A549 (cell line): ENCODE measurements around the gene ING5.

Experiments
- ATOH8 ChIP-seq: fragments of 250-450 bp; sonication (Bioruptor Pico); IDR thresholded peaks from 2 replicates; pipeline ENCODE4 v1.5.0; 2020; ENCODE audit warnings: low read depth, mild to moderate bottlenecking, moderate library complexity
- BHLHE40 ChIP-seq: IDR thresholded peaks from 2 replicates; pipeline ENCODE4 v1.6.1; 2012; ENCODE audit warnings: low read depth, low read length, inconsistent platforms
- CTCF ChIP-seq: fragments of >200 bp; sonication (Bioruptor Twin); formaldehyde crosslinking; IDR thresholded peaks from 3 replicates; pipeline ENCODE4 v1.5.1; 2016
- EP300 ChIP-seq, 2 experiments: fragments of >200 bp; sonication (Bioruptor Twin); formaldehyde crosslinking; IDR thresholded peaks; 2 replicates in 1 of 2; 3 replicates in 1 of 2; pipeline ENCODE4 v1.6.1; 2016 to 2017
- HDAC2 ChIP-seq: fragments of 200-600 bp; sonication (generic); IDR thresholded peaks from 2 replicates; pipeline ENCODE4 v1.6.1; 2016
- JUN ChIP-seq, 2 experiments: fragments of >200 bp; sonication (Bioruptor Twin); formaldehyde crosslinking; IDR thresholded peaks; 2 replicates in 1 of 2; 3 replicates in 1 of 2; pipeline ENCODE4 v1.6.1; 2016 to 2017
- MAX ChIP-seq: IDR thresholded peaks from 2 replicates; pipeline ENCODE4 v1.6.1; 2012
- NFE2L2 ChIP-seq: fragments of 150-350 bp; conservative IDR thresholded peaks from 2 replicates; pipeline ENCODE4 v1.6.1; 2014; ENCODE audit warnings: low read length
- RAD21 ChIP-seq, 2 experiments: fragments of >200 bp in 1 of 2; sonication (Bioruptor Twin) in 1 of 2; formaldehyde crosslinking in 1 of 2; IDR thresholded peaks in 1 of 2; conservative IDR thresholded peaks in 1 of 2; 2 replicates in 1 of 2; 3 replicates in 1 of 2; pipeline ENCODE4 v1.6.1; 2012 to 2018; ENCODE audit warnings: inconsistent platforms in 1 of 2
- RARB ChIP-seq: fragments of 250-450 bp; sonication (Bioruptor Pico); IDR thresholded peaks from 2 replicates; pipeline ENCODE4 v1.8.0; 2021; ENCODE audit warnings: mild to moderate bottlenecking, moderate library complexity
- RFX5 ChIP-seq: fragments of 450-650 bp; IDR thresholded peaks from 2 replicates; pipeline ENCODE4 v1.7.1; 2014; ENCODE audit warnings: antibody characterized with exemption, mild to moderate bottlenecking, moderate library complexity
- SMC3 ChIP-seq: fragments of >200 bp; sonication (Bioruptor Twin); formaldehyde crosslinking; IDR thresholded peaks from 3 replicates; pipeline ENCODE4 v1.6.1; 2018; ENCODE audit warnings: inconsistent platforms

GRCh38 chr2:241658296-241658695, 43.5 kb upstream of the ING5 start:
- TF ChIP-seq RAD21 (conservative IDR thresholded peaks at IDR 0.05 in 1 of 2, IDR thresholded peaks at IDR 0.05 in 1 of 2) (no peak), CTCF (no peak), ATOH8 (CRISPR knock-in tag) (no peak), SMC3 (no peak), EP300 (IDR thresholded peaks at IDR 0.05) (no peak), BHLHE40 (no peak), HDAC2 (no peak), RARB (no peak), JUN (IDR thresholded peaks at IDR 0.05) (no peak), NFE2L2 (no peak), MAX (no peak), RFX5 (no peak)
